ENCODE measurements around the gene NFATC2.

DNA sequence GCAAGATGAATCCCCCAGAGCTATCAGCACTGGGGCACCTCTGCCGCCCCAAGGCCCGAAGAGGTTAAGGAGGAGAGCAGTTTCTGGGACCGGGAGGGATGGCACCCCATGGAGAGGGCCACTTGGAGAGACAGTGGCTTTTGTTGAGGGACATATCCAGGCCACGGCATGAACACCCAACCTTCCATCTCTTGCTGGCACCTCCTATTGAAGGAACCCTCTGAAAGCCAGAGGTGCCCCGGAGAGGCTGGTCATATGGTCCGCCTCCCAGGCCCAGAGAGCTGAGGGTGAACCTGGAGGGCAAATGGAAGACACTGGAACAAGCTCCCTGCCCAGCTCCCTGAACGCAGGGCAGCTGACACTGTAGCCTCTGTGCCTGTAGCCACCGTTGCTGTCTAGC lies 167.0 kb downstream of the NFATC2 start:
- TF ChIP-seq, protein P1, sequence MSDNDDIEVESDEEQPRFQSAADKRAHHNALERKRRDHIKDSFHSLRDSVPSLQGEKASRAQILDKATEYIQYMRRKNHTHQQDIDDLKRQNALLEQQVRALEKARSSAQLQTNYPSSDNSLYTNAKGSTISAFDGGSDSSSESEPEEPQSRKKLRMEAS (IDR thresholded peaks at IDR 0.05; ENCODE audit: low read depth): no peak
- TF ChIP-seq POLR2AphosphoS5 (IDR thresholded peaks at IDR 0.05; ENCODE audit: low read depth, low read length): no peak
- TF ChIP-seq CTCF (IDR thresholded peaks at IDR 0.05): no peak
- no peak for TF ChIP-seq EP300 (IDR thresholded peaks at IDR 0.05; ENCODE audit: borderline replicate concordance in 1 of 2, low read depth in 1 of 2, low read length in 1 of 2)
- no peak for TF ChIP-seq GATA2 (CRISPR knock-in tag; IDR thresholded peaks at IDR 0.05)
- no peak for TF ChIP-seq CHD2 (IDR thresholded peaks at IDR 0.05; ENCODE audit: low read length, partially characterized antibody)
